DMS153 treated with DMSO at 0.1 percent for 48 hours (cell line): ENCODE measurements around the gene DLEC1.

ENCODE experiments used
- DNase-seq: peaks from one replicate; lab custom pipeline; 2025; ENCODE audit not compliant: unreplicated experiment; lab: John Stamatoyannopoulos, UW

DLEC1 gene

GRCh38 chr3:38105525-38105924 is 66.5 kb downstream of the DLEC1 start:
- DNase-seq: no peak

- DNase-seq: no peak
Measured at GRCh38 chr3:38107911-38108648, 69.1 kb downstream of the DLEC1 start.

DNA sequence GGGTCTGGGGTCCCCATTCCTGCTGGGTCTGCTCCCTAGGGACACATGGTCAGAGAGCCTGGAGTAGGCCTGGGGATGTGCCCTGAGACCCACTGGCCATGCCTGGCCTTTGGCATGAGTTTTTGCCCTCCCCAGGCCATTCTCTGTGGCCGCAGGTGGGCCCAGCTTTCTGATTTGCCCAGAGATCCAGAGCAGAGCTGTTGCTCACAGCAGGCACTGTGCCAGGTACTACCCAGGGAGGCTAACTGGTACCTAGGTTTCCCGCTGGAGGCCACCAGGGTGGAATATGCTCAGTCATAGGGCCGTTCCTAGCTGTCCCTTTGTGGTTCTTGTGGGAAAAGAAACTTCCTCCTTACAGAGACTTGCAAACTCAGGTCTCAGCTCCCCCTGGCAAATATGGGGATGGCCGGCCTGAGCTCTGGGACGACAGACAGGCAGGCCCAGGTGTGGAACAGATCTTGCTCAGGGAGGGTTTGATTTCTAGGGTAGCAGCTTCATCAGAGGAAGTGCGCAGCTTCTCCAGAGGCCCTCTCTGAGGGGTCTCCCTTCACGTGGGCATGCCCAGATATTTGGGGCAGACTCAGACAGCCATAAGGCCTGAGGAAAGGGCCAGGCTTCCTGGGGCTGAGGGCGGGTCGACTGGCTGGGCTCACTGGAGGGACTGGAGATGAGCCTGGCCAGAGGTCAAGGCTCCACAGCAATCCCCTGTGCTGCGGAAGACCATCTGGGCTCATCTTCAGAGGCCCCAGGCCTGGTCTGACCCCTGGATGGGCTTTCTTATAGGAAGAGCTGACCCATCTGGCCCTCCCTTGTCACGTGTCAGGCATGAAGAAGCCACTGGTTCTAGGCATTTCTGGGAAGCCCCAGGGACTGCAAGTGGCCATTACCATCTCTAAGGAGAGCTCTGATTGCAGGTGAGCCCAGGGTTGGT is 69.9 kb downstream of the DLEC1 start:
- no peak for DNase-seq

DNA sequence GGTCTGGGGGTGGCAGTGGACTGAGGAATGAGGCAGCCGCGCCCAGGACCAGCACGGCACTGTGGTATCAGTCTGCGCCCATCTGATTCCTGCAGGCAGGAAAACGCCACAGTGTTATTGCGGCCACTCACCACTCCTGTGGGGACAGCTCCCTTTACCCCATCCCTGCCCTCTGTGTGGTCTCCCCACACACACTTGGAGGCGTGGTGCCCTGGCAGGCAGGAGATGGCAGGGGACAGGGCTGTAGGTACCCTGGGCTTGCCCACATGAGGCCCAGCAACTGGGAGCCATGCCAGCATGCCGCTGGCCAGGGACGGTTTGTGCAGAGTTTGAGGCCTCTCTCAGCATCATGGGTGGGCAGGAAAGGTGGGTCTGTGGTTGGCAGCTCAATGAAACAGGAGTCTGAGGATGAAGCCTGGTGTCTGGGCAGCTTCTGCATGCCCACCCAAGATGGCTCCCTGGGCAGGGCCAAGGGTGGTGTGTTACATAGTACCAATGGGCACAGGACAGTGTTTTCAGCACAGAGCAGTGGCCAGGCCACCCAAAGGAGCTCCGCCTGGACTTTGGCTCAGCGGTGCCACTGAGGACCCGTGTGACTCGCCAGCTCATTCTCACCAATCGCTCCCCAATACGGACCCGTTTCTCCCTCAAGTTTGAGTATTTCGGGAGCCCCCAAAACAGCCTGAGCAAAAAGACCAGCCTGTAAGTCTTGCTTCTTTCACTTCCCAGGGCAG is 70.7 kb downstream of the DLEC1 start:
- DNase-seq: no peak

- DNase-seq: no peak
Measured at GRCh38 chr3:38110314-38111050, 71.5 kb downstream of the DLEC1 start.

DNA sequence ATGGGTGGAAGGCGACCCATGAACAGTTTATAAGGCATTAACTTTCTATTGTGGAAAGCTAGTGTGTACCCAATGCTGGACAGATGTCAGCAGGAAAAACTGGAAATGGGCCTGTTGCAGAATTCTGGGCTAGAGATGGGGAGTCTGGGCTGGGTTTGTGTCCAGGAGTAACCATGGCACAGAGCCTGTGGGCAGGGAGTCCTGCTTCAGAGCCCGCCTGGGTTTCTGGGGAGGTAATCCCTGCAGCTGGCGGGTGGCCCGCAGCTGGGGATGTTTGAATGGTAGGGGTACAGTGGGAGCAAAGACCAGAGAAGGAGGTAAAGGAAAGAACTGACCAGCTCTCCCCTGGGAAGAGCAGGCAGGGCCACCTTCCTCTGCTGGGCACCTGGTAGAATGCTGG is 72.2 kb downstream of the DLEC1 start:
- no peak for DNase-seq

- no peak for DNase-seq
Measured at GRCh38 chr3:38111696-38112377, 72.8 kb downstream of the DLEC1 start.

GRCh38 chr3:38112378-38112761 is 73.4 kb downstream of the DLEC1 start:
- no peak for DNase-seq

DNA sequence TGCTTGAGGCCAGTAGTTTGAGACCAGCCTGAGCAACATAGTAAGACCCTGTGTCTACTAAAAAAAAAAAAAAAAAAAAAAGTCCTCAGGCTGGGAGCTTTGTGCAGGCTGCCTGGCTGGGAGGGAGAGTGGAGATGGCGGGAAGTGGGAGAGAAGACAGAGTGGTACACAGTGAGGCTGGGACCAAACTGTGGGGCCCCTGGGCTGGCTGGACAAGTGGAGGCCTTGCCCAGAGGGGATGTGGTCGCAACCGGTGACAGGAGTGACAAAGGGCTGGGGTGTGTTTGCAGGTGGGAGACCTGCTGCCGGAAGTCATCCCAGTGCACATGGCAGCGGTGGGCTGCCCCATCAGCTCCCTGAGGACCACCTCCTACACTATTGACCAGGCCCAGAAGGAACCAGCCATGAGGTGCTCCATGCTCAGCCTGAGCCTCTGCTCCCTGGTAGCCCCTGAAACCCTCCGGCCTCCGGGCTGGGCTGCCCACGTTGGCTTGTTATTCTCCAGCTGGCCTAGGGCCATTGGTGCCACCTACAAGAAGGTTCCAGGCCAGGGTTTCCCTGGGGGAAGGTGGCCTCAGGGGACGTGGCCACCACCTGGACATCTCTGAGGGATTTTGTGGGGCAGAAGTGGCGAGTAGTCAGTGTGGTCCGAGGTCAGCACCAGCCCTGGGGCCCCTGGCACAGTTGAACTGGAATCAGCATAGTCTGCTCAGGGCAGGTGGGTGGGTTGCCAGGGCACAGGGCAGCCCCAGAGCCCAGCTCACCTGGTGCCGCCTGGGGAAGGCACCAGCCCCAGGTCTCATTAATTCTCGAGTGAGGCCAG is 75.3 kb downstream of the DLEC1 start:
- DNase-seq: no peak

GRCh38 chr3:38114875-38115644 is 76.1 kb downstream of the DLEC1 start:
- no peak for DNase-seq

- DNase-seq: no peak
Measured at GRCh38 chr3:38115645-38116427, 76.8 kb downstream of the DLEC1 start.

- DNase-seq: no peak
Measured at GRCh38 chr3:38116471-38117162, 77.6 kb downstream of the DLEC1 start.

GRCh38 chr3:38117163-38117716 is 78.2 kb downstream of the DLEC1 start:
- no peak for DNase-seq

- DNase-seq: no peak
Measured at GRCh38 chr3:38117748-38118420, 78.9 kb downstream of the DLEC1 start.

DNA sequence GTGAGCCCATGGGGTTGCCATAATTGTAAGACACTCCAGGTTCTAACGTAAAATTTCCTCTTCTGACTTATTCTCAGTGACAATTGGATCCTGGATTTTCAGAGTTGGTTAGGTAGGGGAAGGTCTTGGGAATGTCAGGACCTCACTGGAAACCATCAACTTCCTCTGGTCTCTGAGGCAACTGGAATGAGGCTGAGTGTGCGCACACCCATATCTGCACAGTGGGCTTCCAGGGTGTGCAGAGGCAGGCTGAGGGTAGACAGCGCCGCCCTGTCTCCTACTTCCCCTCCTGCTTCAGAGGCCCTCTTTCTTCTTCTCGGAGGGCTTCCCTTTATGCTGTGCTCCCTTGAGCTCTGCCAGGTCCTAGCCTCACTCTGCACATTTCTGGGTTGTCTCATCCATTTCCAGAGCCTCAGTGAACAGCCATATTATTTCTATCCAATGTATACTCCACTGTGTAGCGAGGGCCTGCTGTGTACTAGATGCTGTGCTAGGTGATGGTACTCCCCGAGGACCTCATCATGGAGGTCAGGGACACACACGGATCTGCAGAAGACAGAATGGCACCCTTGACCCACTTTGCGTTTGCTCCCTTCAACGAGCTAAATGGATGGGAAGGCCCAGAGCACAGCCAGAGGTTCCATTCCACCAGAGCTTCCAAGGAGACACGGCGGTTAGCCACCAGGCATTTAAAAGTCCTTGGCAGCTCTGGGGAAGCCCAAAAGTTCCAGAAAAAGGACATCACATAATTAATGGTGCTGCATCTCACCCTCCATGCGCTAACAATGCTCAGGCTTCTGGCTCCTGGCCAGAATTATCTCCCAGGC is 79.6 kb downstream of the DLEC1 start:
- no peak for DNase-seq

DNA sequence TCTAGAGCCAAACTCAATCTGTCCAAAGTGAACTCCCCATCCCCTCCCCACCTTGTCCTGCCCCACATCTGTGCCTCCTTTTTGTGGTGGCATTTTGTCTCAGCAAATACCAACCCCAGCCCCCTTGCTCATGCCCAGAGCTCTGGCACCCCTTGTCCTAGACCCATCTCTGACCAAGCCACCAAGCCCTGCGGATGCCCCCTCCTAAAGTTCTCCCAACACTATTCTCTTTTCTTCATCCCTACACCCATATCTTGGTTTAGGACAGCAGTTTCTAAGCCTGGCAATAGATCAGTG is 80.2 kb downstream of the DLEC1 start:
- no peak for DNase-seq
